ENCODE results near the gene IRF1.

Gene IRF1

GRCh38 chr5:132456987-132457361 is 33.6 kb downstream of the IRF1 start:
- Mint-ChIP-seq H3K4me1 (peaks cover 24% of the 10 kb centered on the region), H3K27ac (no peak overlapping the region)

DNA sequence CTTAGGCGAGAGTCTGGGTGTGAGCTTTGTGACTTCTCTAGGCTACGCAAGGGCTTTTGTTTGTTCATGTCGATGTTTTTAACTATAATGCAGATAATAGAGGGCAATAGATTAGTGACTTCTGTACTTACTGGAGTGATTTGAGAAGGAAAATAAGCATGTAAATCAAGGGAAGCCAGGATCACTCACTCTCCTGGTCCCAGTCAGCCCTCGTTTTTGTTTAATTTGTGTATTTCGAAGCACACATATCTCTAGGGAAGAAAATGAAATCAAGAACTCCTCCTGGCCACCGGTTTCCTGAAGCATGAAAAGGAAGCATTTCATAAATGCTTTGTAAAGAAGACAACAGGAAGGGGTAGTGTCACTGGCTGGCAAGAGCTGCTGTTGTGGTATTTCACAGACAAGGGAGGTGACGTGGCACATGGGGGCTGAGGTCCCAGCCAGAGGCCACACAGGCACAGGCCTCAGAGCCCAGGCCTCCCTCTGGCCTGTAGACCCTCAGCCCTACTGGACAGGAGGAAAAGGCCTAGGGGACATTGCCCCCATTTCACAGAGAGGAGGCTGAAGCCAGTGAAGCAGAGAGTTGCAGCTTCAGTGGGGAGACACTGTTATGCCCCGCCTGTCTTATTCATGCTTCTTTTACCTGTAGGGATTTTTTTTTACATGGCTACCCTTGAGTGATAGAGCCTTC is 34.1 kb downstream of the IRF1 start:
- no peak for TF ChIP-seq CTCF (IDR thresholded peaks at IDR 0.05)
- no peak for DNase-seq
- H3K27ac Mint-ChIP-seq = peak overlapping the region; percentile 58
- no peaks in the 10 kb centered on the region for H3K9me3 Mint-ChIP-seq
- H3K27me3 Mint-ChIP-seq (ENCODE audit: low read depth, poor library complexity) = peaks cover 5% of the 10 kb centered on the region
- H3K4me3 Mint-ChIP-seq = no peak overlapping the region
- peaks cover 20% of the 10 kb centered on the region for H3K4me1 Mint-ChIP-seq
- H3K36me3 Mint-ChIP-seq (ENCODE audit: low read depth) = no peaks in the 10 kb centered on the region

More at GRCh38 chr5:132456987-132457361, 33.6 kb downstream of the IRF1 start:
- no peak for DNase-seq
- peaks cover 5% of the 10 kb centered on the region for H3K27me3 Mint-ChIP-seq (ENCODE audit: low read depth, poor library complexity)
- H3K9me3 Mint-ChIP-seq = no peaks in the 10 kb centered on the region
- H3K36me3 Mint-ChIP-seq (ENCODE audit: low read depth) = no peaks in the 10 kb centered on the region
- no peak for TF ChIP-seq CTCF (IDR thresholded peaks at IDR 0.05)
- no peak overlapping the region for H3K4me3 Mint-ChIP-seq

DNA sequence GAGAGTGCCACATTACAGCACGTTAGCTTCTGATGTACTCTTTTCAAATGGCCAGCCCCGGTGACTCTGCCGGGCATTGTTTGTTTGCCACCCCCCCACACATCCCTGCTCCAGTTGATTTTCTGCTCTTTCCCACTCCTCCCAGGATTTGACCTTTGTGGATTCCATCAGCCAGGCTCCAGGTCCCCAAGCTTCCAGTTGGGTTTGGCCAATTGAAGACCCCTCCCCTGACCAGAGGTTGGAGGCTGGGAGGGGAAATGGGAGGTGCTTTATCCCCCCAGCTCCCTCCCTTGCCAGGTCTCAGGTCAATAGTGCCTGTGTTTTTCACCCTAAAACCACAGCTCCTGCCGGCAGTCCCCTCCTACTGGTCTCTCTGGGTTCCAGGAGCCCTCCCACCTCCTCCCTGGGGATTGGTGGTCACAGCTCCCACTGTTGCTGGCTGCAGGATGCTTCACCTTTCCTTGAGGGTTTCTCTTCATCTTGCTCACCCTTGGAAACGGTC is 34.9 kb downstream of the IRF1 start:
- H3K4me1 Mint-ChIP-seq = peaks cover 26% of the 10 kb centered on the region
- H3K4me3 Mint-ChIP-seq = no peak overlapping the region
- H3K27ac Mint-ChIP-seq = peak overlapping the region; percentile 58
- DNase-seq = no peak
- TF ChIP-seq CTCF (IDR thresholded peaks at IDR 0.05) = no peak
- no peaks in the 10 kb centered on the region for H3K36me3 Mint-ChIP-seq (ENCODE audit: low read depth)
- H3K9me3 Mint-ChIP-seq = no peaks in the 10 kb centered on the region
- peaks cover 5% of the 10 kb centered on the region for H3K27me3 Mint-ChIP-seq (ENCODE audit: low read depth, poor library complexity)

DNA sequence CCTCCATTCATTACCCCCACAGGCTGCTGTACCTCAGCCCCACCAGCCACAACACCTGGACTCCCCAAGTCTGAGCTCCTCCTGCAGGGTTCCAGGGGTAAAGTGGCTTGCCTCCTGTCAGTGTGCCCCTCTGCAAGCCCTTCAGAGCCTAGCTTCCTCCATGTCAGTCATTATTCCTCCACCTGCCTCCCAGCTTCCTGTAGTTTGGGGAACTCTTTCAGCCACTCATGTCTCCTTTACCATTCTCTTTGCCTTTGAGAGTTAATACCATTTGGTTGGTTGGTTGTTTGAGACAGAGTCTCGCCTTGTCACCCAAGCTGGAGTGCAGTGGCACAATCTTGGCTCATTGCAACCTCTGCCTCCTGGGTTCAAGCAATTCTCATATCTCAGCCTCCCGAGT is 36.2 kb downstream of the IRF1 start:
- no peak overlapping the region for H3K27ac Mint-ChIP-seq
- H3K4me1 Mint-ChIP-seq = peaks cover 27% of the 10 kb centered on the region
- peaks cover 5% of the 10 kb centered on the region for H3K27me3 Mint-ChIP-seq (ENCODE audit: low read depth, poor library complexity)

GRCh38 chr5:132451387-132451786 is 39.2 kb downstream of the IRF1 start:
- Mint-ChIP-seq H3K27ac (no peak overlapping the region), H3K36me3 (ENCODE audit: low read depth) (no peaks in the 10 kb centered on the region), H3K4me1 (peaks cover 19% of the 10 kb centered on the region), H3K27me3 (ENCODE audit: low read depth, poor library complexity) (peaks cover 8% of the 10 kb centered on the region), H3K9me3 (no peaks in the 10 kb centered on the region), H3K4me3 (no peak overlapping the region)
- no peak for TF ChIP-seq CTCF (IDR thresholded peaks at IDR 0.05)
- no peak for DNase-seq

More for the DNA sequence above, 36.2 kb downstream of the IRF1 start:
- no peak for DNase-seq
- no peaks in the 10 kb centered on the region for H3K36me3 Mint-ChIP-seq (ENCODE audit: low read depth)
- no peak overlapping the region for H3K4me3 Mint-ChIP-seq
- no peak for TF ChIP-seq CTCF (IDR thresholded peaks at IDR 0.05)
- no peaks in the 10 kb centered on the region for H3K9me3 Mint-ChIP-seq

GRCh38 chr5:132449060-132449459 is 41.5 kb downstream of the IRF1 start:
- no peak for DNase-seq
- H3K4me1 Mint-ChIP-seq = peaks cover 7% of the 10 kb centered on the region
- no peak overlapping the region for H3K4me3 Mint-ChIP-seq

More at GRCh38 chr5:132449060-132449459, 41.5 kb downstream of the IRF1 start:
- Mint-ChIP-seq H3K27me3 (ENCODE audit: low read depth, poor library complexity) (peaks cover 3% of the 10 kb centered on the region), H3K36me3 (ENCODE audit: low read depth) (no peaks in the 10 kb centered on the region), H3K27ac (no peak overlapping the region), H3K9me3 (no peaks in the 10 kb centered on the region)
- no peak for TF ChIP-seq CTCF (IDR thresholded peaks at IDR 0.05)
